HepG2 (cell line): ENCODE data around the gene FANCG. TPM values are rescaled to one million over a fixed set of nuclear protein-coding genes. Genes with fewer than 3 reads are reported as not detected.

Source experiments
- ATAC-seq: fragments of 200-7000 bp; cut with Tn5 transposase; 3 replicates; pipeline ENCODE4 v1.9.1; 2020; ENCODE audit warnings: mild to moderate bottlenecking, moderate library complexity
- BruUV-seq: library from RNA; stranded (reverse); fragments of 400-500 nt; replicated peaks from 2 replicates; lab custom pipeline; 2021; lab: Mats Ljungman, UMichigan
- CTCF ChIA-PET: fragments of 300-600 bp; formaldehyde crosslinking; extraction: SDS; loops from one replicate; lab custom pipeline; 2021; ENCODE audit warnings: low total read pairs, inconsistent platforms, low intra/inter-chr PET ratio; lab: Yijun Ruan, JAX
- POLR2A ChIA-PET: fragments of 350-600 bp; sonication (Branson Sonifier 250); formaldehyde crosslinking; loops from one replicate; lab custom pipeline; 2020; ENCODE audit warnings: antibody characterized with exemption, inconsistent platforms; lab: Yijun Ruan, JAX
- DNase-seq: peaks from one replicate; pipeline ENCODE4 v3.0.0-alpha.2; 2015; ENCODE audit warnings: low spot score
- FAIRE-seq: peaks from 3 replicates; lab custom pipeline; 2011; peaks lifted over from hg19 to GRCh38; lab: Jason Lieb, UNC
- H2AFZ ChIP-seq: one replicate; pipeline ENCODE4 v1.6.1; 2011; ENCODE audit warnings: low read length, inconsistent platforms
- H3K27ac ChIP-seq: fragments of 300-600 bp; 3 replicates; pipeline ENCODE4 v1.8.0; 2011; ENCODE audit warnings: mixed run types, mild to moderate bottlenecking, mixed read lengths, low read length, inconsistent platforms; ENCODE audit not compliant: insufficient read depth; ENCODE audit errors: extremely low read length
- H3K27me3 ChIP-seq, 2 experiments: fragments of 200-600 bp in 1 of 2; 2 replicates in 1 of 2; 3 replicates in 1 of 2; pipeline versions ENCODE4 v1.6.0 to v1.8.0; 2011; ENCODE audit warnings: low read length in 2 of 2, mild to moderate bottlenecking in 2 of 2, moderate library complexity in 2 of 2, inconsistent platforms in 1 of 2; ENCODE audit not compliant: insufficient read depth in 2 of 2, control insufficient read depth in 1 of 2
- H3K36me3 ChIP-seq, 2 experiments: fragments of 200-600 bp in 1 of 2; replicated peaks in 1 of 2; 2 replicates in 1 of 2; 3 replicates in 1 of 2; pipeline versions ENCODE4 v1.5.1 to v1.8.0; 2011; ENCODE audit warnings: low read length in 2 of 2, inconsistent platforms in 1 of 2; ENCODE audit not compliant: insufficient read depth in 2 of 2, control insufficient read depth in 1 of 2
- H3K4me1 ChIP-seq: 2 replicates; pipeline ENCODE4 v1.5.1; 2012; ENCODE audit warnings: low read length, inconsistent platforms; ENCODE audit not compliant: insufficient read depth
- H3K4me2 ChIP-seq: 2 replicates; pipeline ENCODE4 v1.6.0; 2011; ENCODE audit warnings: low read depth, low read length, inconsistent platforms
- H3K4me3 ChIP-seq, 3 experiments: fragments of 200-600 bp in 1 of 3; sonication (generic), shearing (Covaris generic) in 1 of 3; replicated peaks in 1 of 3; 2 replicates each; pipeline ENCODE4 v1.5.1; 2011 to 2016; ENCODE audit warnings: low read length in 3 of 3, inconsistent platforms in 2 of 3, low read depth in 2 of 3, mild to moderate bottlenecking in 2 of 3, control low read depth in 1 of 3, mixed read lengths in 1 of 3; ENCODE audit not compliant: insufficient read depth in 1 of 3
- H3K79me2 ChIP-seq: one replicate; pipeline ENCODE4 v1.6.1; 2011; ENCODE audit warnings: low read length, inconsistent platforms; ENCODE audit not compliant: insufficient read depth
- H3K9ac ChIP-seq: 2 replicates; pipeline ENCODE4 v1.6.0; 2011; ENCODE audit warnings: mild to moderate bottlenecking, low read depth, low read length, inconsistent platforms; ENCODE audit not compliant: insufficient read depth
- H3K9me3 ChIP-seq: 2 replicates; pipeline ENCODE4 v1.5.1; 2012; ENCODE audit warnings: mild to moderate bottlenecking, low read length
- H4K20me1 ChIP-seq: 2 replicates; pipeline ENCODE4 v1.6.0; 2011; ENCODE audit warnings: inconsistent platforms, mild to moderate bottlenecking, low read length, moderate library complexity; ENCODE audit not compliant: insufficient read depth
- FOXA1 ChIP-seq, 2 experiments: fragments of 450-650 bp in 1 of 2; sonication (generic) in 1 of 2; formaldehyde crosslinking in 1 of 2; IDR thresholded peaks; 2 replicates each; pipeline versions ENCODE4 v1.4.0 to v1.6.1; 2016 to 2020; ENCODE audit warnings: missing genetic modification reagents in 1 of 2
- FOXA3 ChIP-seq: IDR thresholded peaks from 2 replicates; pipeline ENCODE4 v1.6.1; 2016; ENCODE audit warnings: missing genetic modification reagents, missing compliant biosample characterization
- LRRFIP1 ChIP-seq: sonication (generic); formaldehyde crosslinking; conservative IDR thresholded peaks from 2 replicates; pipeline ENCODE4 v1.4.0; 2020; ENCODE audit warnings: missing genetic modification reagents
- SMC3 ChIP-seq: IDR thresholded peaks from 2 replicates; pipeline ENCODE4 v1.6.1; 2011; ENCODE audit warnings: low read length, improper control_type of control experiment
- STAG1 ChIP-seq: sonication (generic); formaldehyde crosslinking; IDR thresholded peaks from 2 replicates; pipeline ENCODE4 v1.4.0; 2020; ENCODE audit warnings: missing genetic modification reagents
- ZNF749 ChIP-seq: sonication (generic); formaldehyde crosslinking; IDR thresholded peaks from 2 replicates; pipeline ENCODE4 v1.8.0; 2022; ENCODE audit warnings: mild to moderate bottlenecking, missing genetic modification reagents, moderate library complexity, borderline replicate concordance
- ZNF761 ChIP-seq: sonication (generic); formaldehyde crosslinking; conservative IDR thresholded peaks from 2 replicates; pipeline ENCODE4 v1.4.0; 2020; ENCODE audit warnings: mild to moderate bottlenecking, missing genetic modification reagents
- WGBS: methylation state at CpG from one replicate; pipeline ENCODE4 v1.1.6; 2017; ENCODE audit warnings: low lambda C conversion rate; 5-methylcytosine and 5-hydroxymethylcytosine counted together
- in situ Hi-C: cut with HindIII; loops from 2 replicates; pipeline ENCODE4 v1.10.0; 2017; ENCODE audit warnings: low pct_unique_long_range_greater_than_20kb; ENCODE audit not compliant: extremely low pct_ligation_motif_present
- intact Hi-C: fragments of 100-400 bp; cut with micrococcal nuclease; formaldehyde crosslinking; loops from one replicate; pipeline ENCODE4 v1.10.0; 2022; ENCODE audit not compliant: unreplicated experiment
- polyA plus RNA-seq, 8 experiments: library from polyadenylated mRNA; depleted of rRNA in 3 of 8; stranded (reverse) in 7 of 8; unstranded in 1 of 8; fragments of >200 nt; fragmentation: Illumina TruSeq in 4 of 8; extraction: Trizol in 4 of 8; gene quantifications; 2 replicates each; pipeline versions ENCODE4 v1.2.1 to v1.2.3, GENCODE V29; 2011 to 2016; ENCODE audit warnings: low read depth in 4 of 8, missing spikeins in 1 of 8, mixed read lengths in 1 of 8; ENCODE audit not compliant: insufficient read depth in 1 of 8
- total RNA-seq, 5 experiments: library from RNA; depleted of rRNA; stranded (reverse); fragments of >200 nt; fragmentation: Illumina TruSeq; extraction: Trizol; gene quantifications; 2 replicates each; pipeline ENCODE4 v1.2.3, GENCODE V29; 2016; ENCODE audit warnings: low read depth in 1 of 5
- TF ChIP-seq, protein P1 (sequence below): sonication (generic); formaldehyde crosslinking; IDR thresholded peaks from 2 replicates; pipeline ENCODE4 v1.5.0; 2020; ENCODE audit warnings: mild to moderate bottlenecking, missing genetic modification reagents, moderate library complexity

FANCG gene
- total and polyA plus RNA-seq, 2 of the 13 experiments (the other 11 are each of a cell fraction or from before 2014, with no cell fraction given), result 14.4 to 45.1 TPM

DNA sequence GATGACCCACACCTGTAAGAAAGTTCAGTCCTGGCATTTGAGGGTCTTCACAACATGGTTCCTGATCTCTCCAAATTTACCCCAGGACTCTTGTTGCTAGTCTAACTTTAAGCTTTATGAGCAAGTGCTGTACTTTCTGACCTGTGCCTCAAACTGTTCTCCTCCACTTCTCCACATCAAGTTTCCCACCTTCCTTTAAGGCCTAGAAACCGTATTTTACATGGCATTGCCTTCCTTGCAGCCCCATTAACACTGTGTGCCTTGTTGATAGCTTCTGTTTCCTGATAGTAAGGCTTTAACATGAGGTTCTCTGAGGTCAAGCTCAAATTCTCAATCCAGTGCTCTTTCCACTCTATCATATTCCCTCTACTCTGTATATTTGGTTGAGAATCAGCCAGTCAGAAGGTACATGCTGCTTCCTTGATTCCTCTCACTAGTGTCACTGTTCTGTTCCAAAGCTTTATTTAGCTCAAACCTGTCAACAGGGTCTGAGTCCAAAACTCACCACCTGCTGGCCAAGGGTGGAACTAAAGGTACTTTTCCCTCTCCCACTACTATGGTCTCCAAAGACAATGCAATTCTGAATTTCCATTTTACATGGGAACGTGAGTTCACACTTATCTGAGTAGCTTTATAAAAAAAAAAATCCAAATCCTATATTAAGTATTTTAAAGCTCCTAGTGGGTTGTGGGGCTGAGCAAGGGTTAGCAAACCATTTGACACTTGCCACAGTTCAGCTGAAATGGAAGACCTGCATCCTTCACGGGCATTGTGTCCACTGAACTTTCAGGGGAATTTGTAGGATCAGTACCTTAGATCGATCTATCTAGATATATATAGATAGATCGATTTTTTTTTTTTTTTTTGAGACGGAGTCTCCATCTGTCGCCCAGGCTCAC lies 28.4 kb downstream of the FANCG start:
- DNase-seq (peak; percentile 45), ATAC-seq (peak; percentile 75), FAIRE-seq (peak; percentile 94)
- no peaks in the 10 kb centered on the region for H3K27me3 ChIP-seq
- H3K9ac ChIP-seq, result no peak overlapping the region
- H2AFZ ChIP-seq, result no peak overlapping the region
- no peak overlapping the region for H3K4me2 ChIP-seq
- H3K27ac ChIP-seq, result no peak overlapping the region
- no TSS peak for BruUV-seq
- ChIA-PET CTCF (interaction anchor here (1.7 kb wide), 1 partner anchor 152 kb away, joined by 7 read pairs; no protein-coding TSS in a partner anchor), POLR2A (interaction anchor here (1.2 to 1.9 kb wide), 2 partner anchors 9 to 21 kb away, joined by 5 to 11 read pairs; partner anchors contain the start of gene VCP)
- H3K4me3 ChIP-seq, result no peak overlapping the region
- in situ Hi-C loops (no loop called here), intact Hi-C loops (loop anchor here (1.0 kb wide), 1 partner anchor 152 kb away; no protein-coding TSS in a partner anchor)
- WGBS, result 61% methylated on average over 7 of the region's 7 CpGs
- no peaks in the 10 kb centered on the region for H3K9me3 ChIP-seq
- no peaks in the 10 kb centered on the region for H3K79me2 ChIP-seq
- H3K36me3 ChIP-seq, result peaks cover 1 to 3% of the 10 kb centered on the region in 2 experiments; a peak in 2 of 5 replicates
- H4K20me1 ChIP-seq, result no peaks in the 10 kb centered on the region; the same call in 1 of the 2 replicates
- no peaks in the 10 kb centered on the region for H3K4me1 ChIP-seq
- peak; percentile 38; the same call in 1 of the 2 replicates for TF ChIP-seq FOXA3 (CRISPR knock-in tag)
- TF ChIP-seq ZNF761 (CRISPR knock-in tag), result no peak
- TF ChIP-seq FOXA1 (IDR thresholded peaks at IDR 0.05), result no peak
- peak; percentile 28; the same call in 1 of the 2 replicates for TF ChIP-seq FOXA1 (CRISPR knock-in tag; IDR thresholded peaks at IDR 0.05)
- TF ChIP-seq, protein P1, sequence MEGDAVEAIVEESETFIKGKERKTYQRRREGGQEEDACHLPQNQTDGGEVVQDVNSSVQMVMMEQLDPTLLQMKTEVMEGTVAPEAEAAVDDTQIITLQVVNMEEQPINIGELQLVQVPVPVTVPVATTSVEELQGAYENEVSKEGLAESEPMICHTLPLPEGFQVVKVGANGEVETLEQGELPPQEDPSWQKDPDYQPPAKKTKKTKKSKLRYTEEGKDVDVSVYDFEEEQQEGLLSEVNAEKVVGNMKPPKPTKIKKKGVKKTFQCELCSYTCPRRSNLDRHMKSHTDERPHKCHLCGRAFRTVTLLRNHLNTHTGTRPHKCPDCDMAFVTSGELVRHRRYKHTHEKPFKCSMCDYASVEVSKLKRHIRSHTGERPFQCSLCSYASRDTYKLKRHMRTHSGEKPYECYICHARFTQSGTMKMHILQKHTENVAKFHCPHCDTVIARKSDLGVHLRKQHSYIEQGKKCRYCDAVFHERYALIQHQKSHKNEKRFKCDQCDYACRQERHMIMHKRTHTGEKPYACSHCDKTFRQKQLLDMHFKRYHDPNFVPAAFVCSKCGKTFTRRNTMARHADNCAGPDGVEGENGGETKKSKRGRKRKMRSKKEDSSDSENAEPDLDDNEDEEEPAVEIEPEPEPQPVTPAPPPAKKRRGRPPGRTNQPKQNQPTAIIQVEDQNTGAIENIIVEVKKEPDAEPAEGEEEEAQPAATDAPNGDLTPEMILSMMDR (CRISPR knock-in tag), result peak; percentile 73
- TF ChIP-seq ZNF749, result no peak
- no peak for TF ChIP-seq LRRFIP1 (CRISPR knock-in tag)
- TF ChIP-seq SMC3, result peak; percentile 63; the same call in 1 of the 2 replicates
- peak; percentile 24; the same call in 1 of the 2 replicates for TF ChIP-seq STAG1 (CRISPR knock-in tag)
